Gastroesophageal sphincter (tissue), 4 donors: ENCODE measurements around the gene SH3GL3. TPM values are rescaled to one million over a fixed set of nuclear protein-coding genes. Genes with fewer than 3 reads are reported as not detected.

Source experiments
- ATAC-seq: fragments of 150-250 bp; one replicate; pipeline ENCODE4 v1.9.1; 2016; ENCODE audit warnings: mild to moderate bottlenecking, moderate library complexity
- H3K27ac ChIP-seq, 4 donors: fragments of 200-600 bp; sonication (generic) in 3 of 4; 1 replicate in 3 of 4; 2 replicates in 1 of 4; pipeline ENCODE4 v1.5.1; 2016 to 2019
- H3K27me3 ChIP-seq: fragments of 200-600 bp; sonication (generic); one replicate; pipeline ENCODE4 v1.5.1; 2019
- H3K36me3 ChIP-seq, 2 donors: fragments of 200-600 bp; sonication (generic); one replicate each; pipeline ENCODE4 v1.5.1; 2019; ENCODE audit warnings: control low read depth in 1 of 2
- H3K4me1 ChIP-seq, 3 donors: fragments of 200-600 bp; sonication (generic); 1 replicate in 2 of 3; 2 replicates in 1 of 3; pipeline ENCODE4 v1.5.1; 2016 to 2019; ENCODE audit warnings: control low read depth in 2 of 3
- H3K4me3 ChIP-seq, 2 donors: fragments of 200-600 bp; sonication (generic); one replicate each; pipeline ENCODE4 v1.5.1; 2019; ENCODE audit warnings: mild to moderate bottlenecking in 1 of 2, moderate library complexity in 1 of 2
- H3K9me3 ChIP-seq, 3 donors: fragments of 200-600 bp; sonication (generic); one replicate each; pipeline ENCODE4 v1.5.1; 2017 to 2019; ENCODE audit warnings: control low read depth in 2 of 3
- CTCF ChIP-seq, 4 experiments: fragments of 200-600 bp in 2 of 4; fragments of 450-650 bp in 2 of 4; sonication (generic) in 1 of 4; IDR thresholded peaks; one replicate each; pipeline ENCODE4 v1.5.1; 2017 to 2019; ENCODE audit warnings: antibody characterized with exemption in 4 of 4, mild to moderate bottlenecking in 2 of 4, moderate library complexity in 2 of 4
- EP300 ChIP-seq: sonication (generic); formaldehyde crosslinking; IDR thresholded peaks from one replicate; pipeline ENCODE4 v1.6.1; 2017; ENCODE audit warnings: antibody characterized with exemption, mild to moderate bottlenecking
- POLR2A ChIP-seq, 2 donors: fragments of 450-650 bp; IDR thresholded peaks; one replicate each; pipeline ENCODE4 v1.6.1; 2017; ENCODE audit warnings: antibody characterized with exemption in 2 of 2, mild to moderate bottlenecking in 2 of 2, moderate library complexity in 1 of 2
- POLR2AphosphoS5 ChIP-seq: sonication (generic); formaldehyde crosslinking; IDR thresholded peaks from one replicate; pipeline ENCODE4 v1.6.1; 2017; ENCODE audit warnings: antibody characterized with exemption
- WGBS, 2 donors: methylation state at CpG; one replicate each; pipeline ENCODE4 v1.1.5; 2018; ENCODE audit warnings: low coverage in 1 of 2; 5-methylcytosine and 5-hydroxymethylcytosine counted together
- total RNA-seq, 4 donors: library from RNA; depleted of rRNA; stranded (reverse); fragments of >200 nt; gene quantifications; one replicate each; pipeline ENCODE4 v1.1.0, GENCODE V29; 2016

SH3GL3 gene
- total RNA-seq, 4 donors from 2014 or later = 0.31 to 0.94 TPM; not detected in 2

GRCh38 chr15:83431521-83431920 lies 15.6 kb upstream of the SH3GL3 start:
- no peaks in the 10 kb centered on the region for H3K4me1 ChIP-seq
- 31 to 49% methylated on average over 2 of the region's 2 CpGs for WGBS, 2 donors
- no peaks in the 10 kb centered on the region for H3K36me3 ChIP-seq
- no peak for ATAC-seq
- no peak for TF ChIP-seq EP300
- TF ChIP-seq CTCF (IDR thresholded peaks at IDR 0.05) = no peak
- no peak for TF ChIP-seq POLR2A (IDR thresholded peaks at IDR 0.05)
- TF ChIP-seq POLR2AphosphoS5 = no peak
- no peak overlapping the region for H3K4me3 ChIP-seq
- H3K27ac ChIP-seq = no peak overlapping the region
- H3K27me3 ChIP-seq = peaks cover 20% of the 10 kb centered on the region
- H3K9me3 ChIP-seq = peaks cover 0 to 13% (median 0%) of the 10 kb centered on the region in 3 donors

- Histone ChIP-seq H3K27ac (no peak overlapping the region), H3K4me3 (no peak overlapping the region), H3K9me3 (no peaks in the 10 kb centered on the region), H3K4me1 (no peaks in the 10 kb centered on the region), H3K27me3 (peaks cover 14% of the 10 kb centered on the region), H3K36me3 (no peaks in the 10 kb centered on the region)
- no peak for TF ChIP-seq EP300
- no peak for TF ChIP-seq POLR2AphosphoS5
- 0 to 42% methylated on average over 1 to 3 of the region's 8 CpGs for WGBS, 2 donors
- ATAC-seq = no peak
Measured at GRCh38 chr15:83435202-83435601, 11.9 kb upstream of the SH3GL3 start.

DNA sequence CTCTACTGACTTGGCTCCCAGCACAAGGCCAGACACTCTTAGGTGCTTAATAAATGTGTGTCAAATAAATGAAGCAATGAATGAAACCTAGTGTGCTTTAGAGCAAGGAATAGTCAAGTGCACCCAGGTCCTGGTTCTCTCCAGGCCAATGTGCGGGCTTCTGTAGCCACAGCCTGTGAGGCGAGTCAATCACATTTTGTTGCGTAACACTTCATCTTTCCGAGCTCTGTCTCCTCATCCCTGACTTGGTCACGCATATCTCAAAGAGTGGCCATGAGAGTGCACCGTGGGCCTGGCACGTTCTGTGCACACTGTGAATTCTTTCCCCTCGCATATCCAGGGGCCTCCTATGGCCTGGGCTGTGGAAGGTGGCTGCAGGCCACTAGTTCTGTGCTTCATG lies 11.4 kb upstream of the SH3GL3 start:
- ATAC-seq = no peak
- WGBS, 2 donors = 81 to 93% methylated on average over 8 of the region's 8 CpGs

GRCh38 chr15:83436513-83437158 lies 10.5 kb upstream of the SH3GL3 start:
- TF ChIP-seq CTCF (IDR thresholded peaks at IDR 0.05) (peak in 1 of 4 experiments; percentile 37), POLR2AphosphoS5 (no peak), EP300 (no peak), POLR2A (IDR thresholded peaks at IDR 0.05) (no peak)
- no peak for ATAC-seq

More for the DNA sequence above, 11.4 kb upstream of the SH3GL3 start:
- Histone ChIP-seq H3K36me3 (no peaks in the 10 kb centered on the region), H3K27me3 (peaks cover 14% of the 10 kb centered on the region), H3K4me3 (no peak overlapping the region), H3K4me1 (no peaks in the 10 kb centered on the region), H3K9me3 (no peaks in the 10 kb centered on the region), H3K27ac (no peak overlapping the region)
- TF ChIP-seq EP300 = no peak
- no peak for TF ChIP-seq POLR2AphosphoS5
- TF ChIP-seq POLR2A (IDR thresholded peaks at IDR 0.05) = no peak

DNA sequence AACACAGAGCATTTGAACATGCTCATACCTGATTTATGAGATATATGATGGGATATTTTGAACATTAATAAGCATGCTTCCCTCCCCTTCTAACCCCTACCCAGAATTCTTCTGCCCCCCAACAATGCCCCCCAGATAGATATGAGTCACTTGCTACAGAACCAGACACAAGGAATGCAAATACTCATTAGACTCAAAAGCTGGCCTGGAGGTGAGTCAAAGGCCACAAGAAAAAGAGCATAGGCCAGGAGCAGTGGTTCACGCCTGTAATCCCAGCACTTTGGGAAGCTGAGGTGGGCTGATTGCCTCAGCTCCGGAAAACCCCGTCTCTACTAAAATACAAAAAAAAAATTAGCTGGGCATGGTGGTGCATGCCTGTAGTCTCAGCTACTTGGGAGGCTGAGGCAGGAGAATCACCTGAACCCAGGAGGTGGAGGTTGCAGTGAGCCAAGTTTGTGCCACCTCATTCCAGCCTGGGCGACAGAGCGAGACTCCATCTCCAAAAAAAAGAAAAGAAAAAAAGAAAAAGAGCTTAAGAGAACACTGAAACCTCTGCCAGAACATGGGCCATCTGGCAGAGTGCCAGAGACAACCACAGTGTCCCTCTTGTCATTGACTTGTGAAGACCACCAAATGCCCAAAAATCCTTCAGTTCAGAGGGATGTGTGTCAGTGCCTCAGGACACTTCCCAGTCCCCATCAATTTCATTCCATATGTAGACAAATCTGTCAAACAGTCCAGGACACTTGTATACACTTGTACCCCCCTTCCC lies 3.9 kb upstream of the SH3GL3 start:
- Histone ChIP-seq H3K9me3 (no peaks in the 10 kb centered on the region), H3K4me3 (no peak overlapping the region), H3K4me1 (peaks cover 0 to 18% (median 7%) of the 10 kb centered on the region in 3 donors), H3K27ac (no peak overlapping the region), H3K36me3 (no peaks in the 10 kb centered on the region), H3K27me3 (peaks cover 43% of the 10 kb centered on the region)
- TF ChIP-seq CTCF (IDR thresholded peaks at IDR 0.05) = no peak
- no peak for TF ChIP-seq EP300
- no peak for TF ChIP-seq POLR2A (IDR thresholded peaks at IDR 0.05)
- TF ChIP-seq POLR2AphosphoS5 = no peak
- ATAC-seq = no peak
- 100% methylated on average over 2 of the region's 5 CpGs; no CpG with 5 or more reads in 1 of the 2 donors for WGBS, 2 donors

More at GRCh38 chr15:83436513-83437158, 10.5 kb upstream of the SH3GL3 start:
- Histone ChIP-seq H3K4me1 (no peaks in the 10 kb centered on the region), H3K27me3 (peaks cover 19% of the 10 kb centered on the region), H3K4me3 (no peak overlapping the region), H3K27ac (no peak overlapping the region), H3K36me3 (no peaks in the 10 kb centered on the region), H3K9me3 (no peaks in the 10 kb centered on the region)
- WGBS, 2 donors = 7 to 12% methylated on average over 3 to 5 of the region's 6 CpGs
